ENCODE results near the gene SKOR2.

The SKOR2 gene

DNA sequence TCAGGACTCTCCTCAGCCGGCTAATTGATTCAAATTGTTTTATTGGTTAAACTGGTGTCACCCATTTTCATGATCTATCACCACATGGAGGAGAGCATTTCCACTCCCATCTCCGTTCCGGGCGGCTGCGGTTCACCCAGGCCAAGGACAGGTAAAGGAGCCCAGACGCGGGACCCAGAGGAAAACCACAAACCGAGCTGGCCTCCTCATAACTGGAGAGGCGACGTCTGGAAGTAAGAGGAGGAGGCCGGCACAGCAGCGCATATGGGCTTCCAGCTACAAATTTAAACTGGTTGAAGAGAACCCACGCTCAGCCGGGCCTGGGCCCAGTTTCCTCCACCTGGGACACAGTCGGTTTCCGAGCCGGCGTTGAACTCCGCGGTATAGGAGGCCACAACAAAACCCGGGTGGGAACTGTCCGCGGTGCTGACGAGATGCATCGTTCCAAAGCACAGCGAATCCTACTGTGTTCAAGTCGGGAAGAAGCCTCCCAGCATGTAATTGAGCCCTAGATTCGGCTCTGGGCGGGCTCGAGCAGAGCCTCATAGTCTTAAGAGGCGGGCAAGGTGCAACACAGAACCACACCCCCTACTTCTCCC is 3.0 kb upstream of the SKOR2 start:
- no peaks in the 10 kb centered on the region for H4K20me1 ChIP-seq (ENCODE audit: insufficient read depth, low read length)
- no peak overlapping the region for H3K4me3 ChIP-seq (ENCODE audit: low read depth in 1 of 2, low read length in 2 of 2)
- no peaks in the 10 kb centered on the region for H3K79me2 ChIP-seq (ENCODE audit: insufficient read depth, low read length)
- H3K4me2 ChIP-seq (ENCODE audit: insufficient read depth, low read length) = no peak overlapping the region
- ATAC-seq (ENCODE audit: insufficient read depth, low read depth) (peak; percentile 61), DNase-seq (peak; percentile 55)
- H2AFZ ChIP-seq (ENCODE audit: low read depth, low read length) = no peak overlapping the region
- H3K27me3 ChIP-seq (ENCODE audit: insufficient read depth, low read length, poor library complexity) = no peaks in the 10 kb centered on the region
- no peaks in the 10 kb centered on the region for H3K36me3 ChIP-seq (ENCODE audit: insufficient read depth, low read length)
- H3K9ac ChIP-seq (ENCODE audit: low read depth, low read length) = no peak overlapping the region
- no peaks in the 10 kb centered on the region for H3K4me1 ChIP-seq (ENCODE audit: insufficient read depth, low read length)
- H3K27ac ChIP-seq (ENCODE audit: low read length) = no peak overlapping the region
- H3K9me3 ChIP-seq (ENCODE audit: insufficient read depth, low read length, severe bottlenecking) = no peaks in the 10 kb centered on the region
- no peak for TF ChIP-seq CTCF (IDR thresholded peaks at IDR 0.05; ENCODE audit: borderline replicate concordance, extremely low read depth, low read length, poor library complexity, severe bottlenecking)
- TF ChIP-seq EZH2 (IDR thresholded peaks at IDR 0.05; ENCODE audit: borderline replicate concordance, low read depth, low read length, severe bottlenecking) = no peak

GRCh38 chr18:47253101-47253654 is 1.7 kb upstream of the SKOR2 start:
- TF ChIP-seq CTCF (IDR thresholded peaks at IDR 0.05; ENCODE audit: borderline replicate concordance, extremely low read depth, low read length, poor library complexity, severe bottlenecking) (no peak), EZH2 (IDR thresholded peaks at IDR 0.05; ENCODE audit: borderline replicate concordance, low read depth, low read length, severe bottlenecking) (no peak)
- no peak overlapping the region for H3K4me3 ChIP-seq (ENCODE audit: low read depth in 1 of 2, low read length in 2 of 2)
- H3K4me1 ChIP-seq (ENCODE audit: insufficient read depth, low read length) = no peaks in the 10 kb centered on the region
- no peak overlapping the region for H3K27ac ChIP-seq (ENCODE audit: low read length)
- no peaks in the 10 kb centered on the region for H3K79me2 ChIP-seq (ENCODE audit: insufficient read depth, low read length)
- H3K9me3 ChIP-seq (ENCODE audit: insufficient read depth, low read length, severe bottlenecking) = no peaks in the 10 kb centered on the region
- H3K9ac ChIP-seq (ENCODE audit: low read depth, low read length) = no peak overlapping the region
- no peak overlapping the region for H3K4me2 ChIP-seq (ENCODE audit: insufficient read depth, low read length)
- no peaks in the 10 kb centered on the region for H3K27me3 ChIP-seq (ENCODE audit: insufficient read depth, low read length, poor library complexity)
- H3K36me3 ChIP-seq (ENCODE audit: insufficient read depth, low read length) = no peaks in the 10 kb centered on the region
- H4K20me1 ChIP-seq (ENCODE audit: insufficient read depth, low read length) = no peaks in the 10 kb centered on the region; the same call in 1 of the 2 replicates
- no peak for DNase-seq
- no peak overlapping the region for H2AFZ ChIP-seq (ENCODE audit: low read depth, low read length)
- no peak for ATAC-seq (ENCODE audit: insufficient read depth, low read depth)

DNA sequence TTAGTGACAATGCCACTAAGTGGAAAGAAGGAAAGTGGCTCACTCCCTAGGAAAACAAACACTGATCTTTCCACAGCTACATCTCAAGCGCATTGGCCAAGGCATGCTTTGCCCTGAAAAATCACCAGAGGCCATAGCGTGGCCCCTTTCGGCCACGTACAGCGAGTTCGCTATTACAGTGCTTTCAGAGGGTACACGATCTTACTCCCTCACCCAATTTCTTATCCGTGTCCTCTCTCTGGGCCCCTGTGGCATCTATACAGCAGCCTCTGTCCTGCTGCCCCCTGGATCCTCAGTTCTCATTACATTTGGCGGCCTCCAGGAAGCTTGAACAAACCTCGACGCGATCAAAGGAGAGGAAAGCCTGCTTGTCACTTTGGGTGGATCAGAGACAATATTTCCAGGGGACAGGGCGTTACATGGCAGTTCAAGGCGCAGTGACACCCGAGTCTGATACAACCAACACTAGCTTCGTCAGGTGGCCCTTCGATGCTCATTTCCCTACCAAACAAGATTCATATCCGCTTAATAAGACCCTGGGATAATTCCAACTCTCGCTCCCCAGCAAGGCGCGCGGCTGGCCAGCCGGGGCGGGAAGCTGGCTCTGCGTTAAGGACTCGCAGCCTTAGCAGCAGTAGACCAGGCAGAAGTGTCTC is 941 bp downstream of the SKOR2 start:
- Histone ChIP-seq H3K9ac (ENCODE audit: low read depth, low read length) (no peak overlapping the region), H3K27me3 (ENCODE audit: insufficient read depth, low read length, poor library complexity) (no peaks in the 10 kb centered on the region), H3K27ac (ENCODE audit: low read length) (no peak overlapping the region), H3K9me3 (ENCODE audit: insufficient read depth, low read length, severe bottlenecking) (no peaks in the 10 kb centered on the region), H3K36me3 (ENCODE audit: insufficient read depth, low read length) (no peaks in the 10 kb centered on the region), H4K20me1 (ENCODE audit: insufficient read depth, low read length) (no peaks in the 10 kb centered on the region; the same call in 1 of the 2 replicates), H3K4me2 (ENCODE audit: insufficient read depth, low read length) (no peak overlapping the region), H2AFZ (ENCODE audit: low read depth, low read length) (no peak overlapping the region), H3K79me2 (ENCODE audit: insufficient read depth, low read length) (no peaks in the 10 kb centered on the region), H3K4me1 (ENCODE audit: insufficient read depth, low read length) (no peaks in the 10 kb centered on the region), H3K4me3 (ENCODE audit: low read depth in 1 of 2, low read length in 2 of 2) (no peak overlapping the region)
- DNase-seq = no peak
- no peak for ATAC-seq (ENCODE audit: insufficient read depth, low read depth)
- TF ChIP-seq CTCF (IDR thresholded peaks at IDR 0.05; ENCODE audit: borderline replicate concordance, extremely low read depth, low read length, poor library complexity, severe bottlenecking) (no peak), EZH2 (IDR thresholded peaks at IDR 0.05; ENCODE audit: borderline replicate concordance, low read depth, low read length, severe bottlenecking) (no peak)
